GM12875 (cell line): Measurements from ENCODE around the gene SLC6A12.

ENCODE experiments used
- H3K4me3 ChIP-seq: one replicate; pipeline ENCODE4 v1.5.1; 2011; ENCODE audit warnings: low read depth, low read length, control low read depth
- TF ChIP-seq, protein P1 (sequence below): IDR thresholded peaks from 2 replicates; pipeline ENCODE4 v1.5.1; 2011; ENCODE audit warnings: low read depth, mild to moderate bottlenecking, control low read depth, inconsistent platforms, low read length, moderate library complexity, borderline replicate concordance; ENCODE audit not compliant: insufficient read depth

The SLC6A12 gene

DNA sequence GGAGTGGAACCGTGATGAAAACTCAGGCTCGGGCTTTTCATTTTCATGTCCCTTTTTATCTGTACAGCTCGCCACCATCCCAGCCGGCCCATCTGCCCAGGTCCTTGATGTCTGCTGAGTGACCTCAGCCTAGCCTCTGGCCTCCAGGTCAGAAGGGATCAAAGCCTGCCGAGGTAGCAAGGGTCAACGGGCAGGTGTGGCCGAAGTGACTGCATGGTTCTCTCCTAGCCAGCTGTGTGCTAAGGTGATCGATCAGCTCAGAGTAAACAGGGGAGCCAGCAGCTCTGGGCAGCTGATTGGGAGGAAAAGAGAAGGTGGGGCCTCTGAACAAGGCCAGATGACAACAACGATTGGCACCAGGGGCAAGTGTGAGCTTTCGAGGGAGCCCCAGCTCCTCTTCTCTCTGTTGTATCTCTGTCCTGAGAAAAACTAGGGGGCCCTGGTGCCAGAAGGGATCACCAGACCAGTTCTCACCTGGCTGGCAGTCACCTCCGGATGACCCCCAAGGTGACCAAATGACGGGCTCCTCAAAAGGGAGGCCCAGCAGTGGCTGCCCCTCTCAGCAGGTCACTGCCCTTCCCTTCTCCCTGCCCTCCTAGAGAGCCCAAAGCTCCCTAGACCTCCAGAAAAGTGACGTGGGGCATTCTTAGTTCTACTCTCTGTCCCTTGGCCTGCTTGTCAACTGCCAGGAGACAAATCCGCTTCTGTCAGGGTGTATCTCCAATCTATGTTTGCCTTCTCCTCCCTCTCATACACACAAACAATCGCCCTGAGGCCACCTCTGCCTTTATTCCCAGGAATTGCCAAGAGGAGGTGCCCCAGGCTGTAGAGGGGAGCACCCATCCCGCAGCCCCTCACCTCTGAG, 3.4 kb downstream of the SLC6A12 start:
- no peak overlapping the region for H3K4me3 ChIP-seq
- TF ChIP-seq, protein P1, sequence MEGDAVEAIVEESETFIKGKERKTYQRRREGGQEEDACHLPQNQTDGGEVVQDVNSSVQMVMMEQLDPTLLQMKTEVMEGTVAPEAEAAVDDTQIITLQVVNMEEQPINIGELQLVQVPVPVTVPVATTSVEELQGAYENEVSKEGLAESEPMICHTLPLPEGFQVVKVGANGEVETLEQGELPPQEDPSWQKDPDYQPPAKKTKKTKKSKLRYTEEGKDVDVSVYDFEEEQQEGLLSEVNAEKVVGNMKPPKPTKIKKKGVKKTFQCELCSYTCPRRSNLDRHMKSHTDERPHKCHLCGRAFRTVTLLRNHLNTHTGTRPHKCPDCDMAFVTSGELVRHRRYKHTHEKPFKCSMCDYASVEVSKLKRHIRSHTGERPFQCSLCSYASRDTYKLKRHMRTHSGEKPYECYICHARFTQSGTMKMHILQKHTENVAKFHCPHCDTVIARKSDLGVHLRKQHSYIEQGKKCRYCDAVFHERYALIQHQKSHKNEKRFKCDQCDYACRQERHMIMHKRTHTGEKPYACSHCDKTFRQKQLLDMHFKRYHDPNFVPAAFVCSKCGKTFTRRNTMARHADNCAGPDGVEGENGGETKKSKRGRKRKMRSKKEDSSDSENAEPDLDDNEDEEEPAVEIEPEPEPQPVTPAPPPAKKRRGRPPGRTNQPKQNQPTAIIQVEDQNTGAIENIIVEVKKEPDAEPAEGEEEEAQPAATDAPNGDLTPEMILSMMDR, result no peak

GRCh38 chr12:209851-210250, 4.1 kb downstream of the SLC6A12 start:
- TF ChIP-seq, protein P1, result no peak
- no peak overlapping the region for H3K4me3 ChIP-seq

GRCh38 chr12:209246-209645, 4.7 kb downstream of the SLC6A12 start:
- TF ChIP-seq, protein P1, result no peak
- H3K4me3 ChIP-seq, result no peak overlapping the region

DNA sequence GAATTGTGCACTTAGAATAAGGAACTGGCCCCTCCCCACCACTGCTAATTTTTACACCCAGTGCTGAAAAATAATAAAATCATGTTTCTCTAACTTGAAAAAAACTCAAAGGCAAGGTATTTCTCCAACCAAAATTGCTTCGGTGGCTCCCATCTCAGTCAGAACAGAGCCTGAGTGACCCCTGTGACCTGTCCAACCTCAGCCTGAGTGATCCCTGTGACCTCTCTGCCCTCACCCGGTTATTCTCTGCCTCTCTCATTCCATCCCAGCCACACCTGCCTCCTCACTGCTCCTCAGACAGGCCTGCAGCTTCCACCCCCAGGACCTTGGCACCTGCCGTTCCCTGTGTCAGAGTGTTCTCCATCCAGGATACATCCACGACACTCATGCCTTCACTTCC, 5.1 kb downstream of the SLC6A12 start:
- TF ChIP-seq, protein P1, result no peak
- H3K4me3 ChIP-seq, result no peak overlapping the region

DNA sequence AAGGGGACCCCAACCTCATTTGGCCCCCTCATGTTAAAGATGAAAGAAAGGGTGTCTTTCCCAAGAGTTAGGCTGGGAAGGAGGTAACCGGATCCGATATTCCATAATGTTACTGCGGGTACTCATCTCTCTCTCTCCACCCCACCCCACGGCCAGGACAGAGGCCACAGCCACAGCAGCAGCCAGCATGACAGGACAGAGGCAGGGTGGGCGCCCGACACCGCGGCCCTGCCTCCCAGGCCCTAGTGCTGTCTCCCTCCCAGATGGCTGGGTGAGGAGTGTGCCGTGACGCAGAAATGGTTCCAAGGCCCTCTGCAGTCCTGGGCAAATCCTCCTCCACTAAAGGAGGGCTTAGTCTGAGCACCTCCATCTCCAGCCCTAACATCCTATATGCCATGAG, 6.2 kb downstream of the SLC6A12 start:
- no peak overlapping the region for H3K4me3 ChIP-seq
- TF ChIP-seq, protein P1, result no peak

DNA sequence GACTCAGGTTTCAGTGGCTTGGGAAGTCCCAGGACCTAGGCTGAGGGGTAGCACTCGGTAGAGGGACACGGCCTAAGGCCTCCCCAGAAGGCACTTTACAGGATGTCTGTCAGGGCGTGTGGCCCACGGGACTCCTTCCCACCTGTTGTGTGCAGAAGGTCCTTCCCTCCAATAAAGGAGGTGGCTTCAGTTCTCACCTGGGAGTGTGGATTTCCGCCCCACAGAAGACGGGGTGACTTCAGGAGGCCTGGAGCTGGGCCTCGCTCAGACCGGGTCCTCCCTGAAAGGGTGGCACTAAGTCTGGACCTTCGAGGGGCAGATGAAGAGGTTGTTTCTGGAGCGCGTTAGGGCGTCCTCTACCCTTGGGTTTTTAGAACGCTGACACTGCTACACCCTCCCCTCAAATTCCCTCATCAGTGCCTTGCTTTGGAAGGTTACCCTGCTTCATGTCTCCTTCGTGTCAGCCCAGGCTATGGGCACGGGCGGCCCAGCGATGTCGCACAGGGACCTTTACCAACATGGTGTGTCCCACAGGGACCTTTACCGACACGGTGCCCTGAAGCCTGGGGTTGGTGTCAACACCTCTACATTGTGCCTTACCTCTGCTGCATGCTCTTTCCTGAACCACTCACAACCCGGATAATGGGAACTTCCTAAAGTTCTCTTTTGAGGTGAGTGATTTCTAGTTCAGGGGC, 7.1 kb downstream of the SLC6A12 start:
- TF ChIP-seq, protein P1, result no peak
- no peak overlapping the region for H3K4me3 ChIP-seq
